ENCODE data around the gene CHL1.

The CHL1 gene

GRCh38 chr3:228442-229182 lies 32.0 kb downstream of the CHL1 start:
- no peak for DNase-seq

- DNase-seq = no peak
These were observed 32.7 kb downstream of the CHL1 start for GRCh38 chr3:229183-229661.

- no peak for DNase-seq
These were observed 40.3 kb downstream of the CHL1 start for GRCh38 chr3:236881-237280.

GRCh38 chr3:242602-243355 lies 46.2 kb downstream of the CHL1 start:
- DNase-seq = no peak

DNA sequence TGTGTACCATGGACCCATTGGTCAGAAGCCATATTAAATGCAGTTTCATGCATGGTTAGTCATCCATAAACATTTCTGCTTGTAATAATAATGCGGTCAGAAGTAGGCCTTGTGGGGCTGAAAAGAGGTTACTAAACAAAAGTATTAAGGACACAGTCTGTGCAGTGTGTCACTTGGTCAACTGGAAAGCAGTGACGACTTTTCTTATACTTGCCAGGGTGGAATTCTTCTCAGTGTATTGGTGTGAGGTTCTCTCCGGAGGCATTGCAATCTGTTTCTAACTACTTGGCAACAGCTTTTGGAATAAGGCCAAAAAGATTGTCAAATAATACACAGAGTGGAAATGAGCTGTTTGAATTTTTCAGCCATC lies 46.8 kb downstream of the CHL1 start:
- no peak for DNase-seq

- DNase-seq = no peak
These were observed 47.5 kb downstream of the CHL1 start for GRCh38 chr3:244041-244440.

DNA sequence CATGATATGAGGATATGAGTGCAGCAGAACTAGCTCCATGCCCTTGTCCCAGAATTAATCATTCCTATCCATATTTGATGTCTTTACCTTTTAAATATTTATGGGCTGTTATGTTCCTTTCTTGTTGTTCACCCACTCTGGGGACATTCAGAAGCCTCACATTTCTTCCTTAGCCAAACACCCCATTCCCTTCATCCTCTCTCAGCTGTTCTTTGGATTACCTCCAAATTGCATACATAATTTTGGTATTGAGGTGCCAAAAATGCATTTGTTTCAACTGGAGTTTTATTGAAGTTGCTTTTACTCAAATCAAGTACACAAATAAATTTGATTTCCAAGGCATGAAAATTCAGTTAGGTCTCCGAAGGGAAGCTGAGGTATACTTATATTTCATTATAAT lies 51.4 kb downstream of the CHL1 start:
- no peak for DNase-seq

DNA sequence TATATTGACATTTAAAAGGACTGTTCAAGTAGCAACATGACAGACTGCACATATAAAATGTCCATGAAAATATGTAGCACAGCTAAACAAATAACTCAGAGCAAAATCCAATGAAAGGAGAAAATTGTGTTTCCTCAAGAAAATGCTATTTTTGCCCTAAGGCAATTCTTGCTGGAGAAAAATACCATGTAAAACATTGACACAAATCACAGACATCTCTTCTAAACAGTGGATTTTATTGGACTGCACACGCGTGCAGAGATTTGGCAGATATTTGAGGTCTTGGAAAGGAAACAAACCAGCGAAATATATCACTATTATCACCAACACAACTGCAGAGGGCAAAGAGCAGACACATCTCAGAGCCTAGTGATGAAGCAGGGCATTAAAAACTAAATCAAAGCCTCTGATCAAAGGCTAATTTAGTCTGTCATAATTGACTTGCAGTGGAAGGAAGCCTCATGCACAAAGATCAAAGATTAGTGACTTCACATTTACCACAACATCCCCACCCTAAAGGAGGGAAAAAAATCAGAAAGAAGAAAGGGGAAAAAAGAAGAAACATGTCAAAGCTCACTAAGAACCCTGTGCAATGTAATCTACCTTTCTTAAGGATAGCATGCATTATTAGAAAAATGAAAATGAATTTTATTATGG lies 52.4 kb downstream of the CHL1 start:
- DNase-seq = no peak

DNA sequence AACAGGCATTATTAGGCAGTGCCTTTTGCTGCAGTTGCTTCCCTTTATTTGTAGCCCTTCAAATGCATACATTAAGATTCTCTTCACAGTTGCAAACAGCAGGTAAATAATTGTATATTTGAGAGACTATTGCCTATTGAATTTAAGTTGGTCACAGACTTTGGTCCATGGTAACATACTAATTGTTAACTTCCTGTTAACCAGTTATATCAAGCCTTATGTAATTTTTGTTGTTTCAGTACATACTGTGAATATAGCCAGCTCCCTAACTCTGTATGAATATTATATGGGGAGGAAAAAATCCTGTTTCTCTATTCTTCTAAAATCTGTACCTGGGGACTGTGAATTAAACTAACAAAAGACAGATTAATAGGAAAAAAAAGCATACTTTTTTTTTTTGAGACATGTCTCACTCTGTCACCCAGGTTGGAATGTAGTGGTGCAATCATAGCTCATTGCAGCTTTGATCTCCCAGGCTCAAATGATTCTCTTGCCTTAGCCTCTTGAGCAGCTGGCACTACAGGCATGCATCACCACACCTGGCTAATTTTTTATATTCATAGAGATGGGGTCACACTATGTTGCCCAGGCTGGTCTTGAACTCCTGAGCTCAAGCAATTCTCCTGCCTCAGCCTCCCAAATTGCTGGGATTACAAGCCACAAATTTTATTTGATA lies 53.2 kb downstream of the CHL1 start:
- DNase-seq = no peak

DNA sequence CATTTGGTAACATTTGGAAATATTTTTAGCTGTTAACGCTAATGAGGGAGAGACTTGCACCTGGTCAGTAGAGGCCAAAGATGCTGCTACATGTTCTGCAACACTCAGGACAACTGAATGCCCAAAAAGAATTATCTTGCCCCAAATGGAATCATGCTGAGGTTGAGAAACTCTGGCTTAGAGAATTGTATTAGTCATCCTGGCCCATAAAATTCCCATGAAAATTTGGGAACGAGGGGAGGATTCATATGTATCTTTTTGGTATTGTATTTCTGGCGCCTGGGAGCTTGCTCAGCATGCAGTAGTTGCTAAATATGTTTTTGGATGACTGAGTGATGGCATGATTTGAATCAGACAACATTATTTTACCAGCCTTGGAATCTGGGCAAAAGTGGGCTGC lies 59.9 kb downstream of the CHL1 start:
- no peak for DNase-seq

- DNase-seq = no peak
These were observed 61.3 kb downstream of the CHL1 start for GRCh38 chr3:257826-258225.

- DNase-seq = no peak
These were observed 64.3 kb downstream of the CHL1 start for GRCh38 chr3:260898-261297.

- DNase-seq = no peak
These were observed 66.8 kb downstream of the CHL1 start for GRCh38 chr3:263393-263792.

GRCh38 chr3:264394-265156 lies 68.0 kb downstream of the CHL1 start:
- peak; percentile 49 for DNase-seq

GRCh38 chr3:267101-267500 lies 70.5 kb downstream of the CHL1 start:
- DNase-seq = no peak

DNA sequence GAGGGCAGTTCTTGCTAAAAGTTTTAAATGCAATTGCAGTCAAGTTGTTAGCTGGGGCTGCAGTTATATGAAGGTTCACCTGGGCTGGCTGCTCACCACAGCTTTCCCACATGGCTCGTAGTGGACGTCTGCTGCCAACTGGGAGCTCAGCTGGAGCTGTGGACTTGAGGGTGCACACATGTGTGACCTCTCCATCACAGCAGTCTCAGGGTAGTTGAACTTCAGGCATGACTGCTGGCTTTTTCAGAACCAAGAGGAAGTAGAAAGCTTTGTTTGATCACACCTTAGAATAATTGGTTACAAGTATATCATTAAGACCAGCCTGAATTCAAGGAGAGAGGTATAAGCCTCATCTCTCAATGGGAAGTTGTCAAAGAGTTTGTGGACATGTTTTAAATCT lies 74.1 kb downstream of the CHL1 start:
- no peak for DNase-seq

GRCh38 chr3:274927-275326 lies 78.4 kb downstream of the CHL1 start:
- no peak for DNase-seq

DNA sequence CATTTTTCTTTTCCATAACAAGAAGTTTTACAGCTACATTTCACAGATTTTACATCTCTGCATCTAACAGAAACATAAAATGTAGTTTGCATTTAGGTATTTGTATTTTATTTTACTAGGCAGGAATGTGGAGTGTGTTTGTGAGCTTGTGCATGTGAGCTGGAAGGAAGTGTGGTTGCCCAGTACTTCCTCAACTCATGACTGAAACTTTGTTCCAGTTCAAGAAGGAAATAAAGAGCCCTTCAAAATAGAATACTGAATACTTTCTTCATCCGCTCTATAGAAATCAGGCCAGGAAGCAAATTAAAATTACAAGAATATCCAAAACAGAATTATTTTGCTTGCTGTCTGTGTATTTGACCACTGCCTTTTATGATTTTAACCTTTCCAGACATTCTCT lies 81.3 kb downstream of the CHL1 start:
- no peak for DNase-seq

GRCh38 chr3:278300-279064 lies 81.9 kb downstream of the CHL1 start:
- no peak for DNase-seq

GRCh38 chr3:279325-279724 lies 82.8 kb downstream of the CHL1 start:
- no peak for DNase-seq

DNA sequence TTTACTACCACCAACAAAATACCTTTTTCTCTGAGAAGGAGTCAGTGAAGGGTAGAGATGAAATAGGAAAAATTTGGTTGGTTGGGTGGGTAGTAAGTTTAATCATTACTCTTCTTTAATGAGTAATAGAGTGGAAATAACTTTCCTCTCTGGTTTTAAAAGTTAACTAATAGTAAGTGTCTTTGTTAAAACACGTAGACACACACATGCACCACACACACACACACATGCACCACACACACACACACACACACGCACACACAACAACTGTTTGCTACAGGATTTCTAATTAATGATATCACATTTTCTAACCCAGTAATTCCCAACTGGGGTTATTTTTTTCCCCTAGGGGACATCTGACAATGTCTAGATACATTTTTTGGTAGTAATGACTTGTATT lies 84.1 kb downstream of the CHL1 start:
- DNase-seq = no peak

DNA sequence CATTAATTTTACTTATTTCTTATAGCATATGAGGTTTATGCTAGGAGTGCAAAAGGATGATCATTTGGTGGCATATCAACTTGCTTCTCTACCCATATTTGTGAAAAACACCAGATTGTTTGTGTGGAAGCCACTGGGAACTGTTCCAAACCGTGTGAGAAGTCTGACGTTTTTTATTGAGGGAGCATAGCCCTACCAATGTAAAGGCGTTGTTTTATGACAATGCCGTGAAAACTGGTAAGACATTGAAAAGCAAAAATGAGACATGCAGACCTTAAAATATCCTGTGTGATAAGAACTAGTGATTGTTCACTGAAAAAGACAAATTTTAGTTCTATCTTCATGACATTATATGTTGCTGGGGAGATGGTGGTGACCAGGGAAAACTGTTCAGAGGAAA lies 87.8 kb downstream of the CHL1 start:
- no peak for DNase-seq
